Gastroesophageal sphincter (tissue), 4 donors: Measurements from ENCODE around the gene MND1. TPM values are rescaled to one million over a fixed set of nuclear protein-coding genes. Genes with fewer than 3 reads are reported as not detected.
"Not testable (repeated sequence)": the region's sequence is repeated elsewhere in the genome, so short reads cannot be mapped to it uniquely, and the experiment has no call there.

Experiments
- ATAC-seq: fragments of 150-250 bp; one replicate; pipeline ENCODE4 v1.9.1; 2016; ENCODE audit warnings: mild to moderate bottlenecking, moderate library complexity
- H3K27ac ChIP-seq, 4 donors: fragments of 200-600 bp; sonication (generic) in 3 of 4; 1 replicate in 3 of 4; 2 replicates in 1 of 4; pipeline ENCODE4 v1.5.1; 2016 to 2019
- H3K27me3 ChIP-seq: fragments of 200-600 bp; sonication (generic); one replicate; pipeline ENCODE4 v1.5.1; 2019
- H3K36me3 ChIP-seq, 2 donors: fragments of 200-600 bp; sonication (generic); one replicate each; pipeline ENCODE4 v1.5.1; 2019; ENCODE audit warnings: control low read depth in 1 of 2
- H3K4me1 ChIP-seq, 3 donors: fragments of 200-600 bp; sonication (generic); 1 replicate in 2 of 3; 2 replicates in 1 of 3; pipeline ENCODE4 v1.5.1; 2016 to 2019; ENCODE audit warnings: control low read depth in 2 of 3
- H3K4me3 ChIP-seq, 2 donors: fragments of 200-600 bp; sonication (generic); one replicate each; pipeline ENCODE4 v1.5.1; 2019; ENCODE audit warnings: mild to moderate bottlenecking in 1 of 2, moderate library complexity in 1 of 2
- H3K9me3 ChIP-seq, 3 donors: fragments of 200-600 bp; sonication (generic); one replicate each; pipeline ENCODE4 v1.5.1; 2017 to 2019; ENCODE audit warnings: control low read depth in 2 of 3
- CTCF ChIP-seq, 4 experiments: fragments of 200-600 bp in 2 of 4; fragments of 450-650 bp in 2 of 4; sonication (generic) in 1 of 4; IDR thresholded peaks; one replicate each; pipeline ENCODE4 v1.5.1; 2017 to 2019; ENCODE audit warnings: antibody characterized with exemption in 4 of 4, mild to moderate bottlenecking in 2 of 4, moderate library complexity in 2 of 4
- EP300 ChIP-seq: sonication (generic); formaldehyde crosslinking; IDR thresholded peaks from one replicate; pipeline ENCODE4 v1.6.1; 2017; ENCODE audit warnings: antibody characterized with exemption, mild to moderate bottlenecking
- POLR2A ChIP-seq, 2 donors: fragments of 450-650 bp; IDR thresholded peaks; one replicate each; pipeline ENCODE4 v1.6.1; 2017; ENCODE audit warnings: antibody characterized with exemption in 2 of 2, mild to moderate bottlenecking in 2 of 2, moderate library complexity in 1 of 2
- POLR2AphosphoS5 ChIP-seq: sonication (generic); formaldehyde crosslinking; IDR thresholded peaks from one replicate; pipeline ENCODE4 v1.6.1; 2017; ENCODE audit warnings: antibody characterized with exemption
- WGBS, 2 donors: methylation state at CpG; one replicate each; pipeline ENCODE4 v1.1.5; 2018; ENCODE audit warnings: low coverage in 1 of 2; 5-methylcytosine and 5-hydroxymethylcytosine counted together
- small RNA-seq, 4 donors: library from RNA; depleted of rRNA; stranded (forward); fragments of <200 nt; gene quantifications; one replicate each; pipeline ENCODE3, GENCODE V24; 2016
- total RNA-seq, 4 donors: library from RNA; depleted of rRNA; stranded (reverse); fragments of >200 nt; gene quantifications; one replicate each; pipeline ENCODE4 v1.1.0, GENCODE V29; 2016

Gene MND1
- total RNA-seq, 4 donors from 2014 or later = 0.78 to 4.8 (median 1.2) TPM; not detected in 1

- TF ChIP-seq POLR2AphosphoS5 = no peak
- no peak for TF ChIP-seq CTCF (IDR thresholded peaks at IDR 0.05)
- no peak for TF ChIP-seq EP300
- TF ChIP-seq POLR2A (IDR thresholded peaks at IDR 0.05) = no peak
- ATAC-seq = no peak
- Histone ChIP-seq H3K4me3 (no peak overlapping the region), H3K9me3 (no peaks in the 10 kb centered on the region), H3K36me3 (no peaks in the 10 kb centered on the region), H3K27ac (no peak overlapping the region), H3K4me1 (peaks cover 0 to 16% (median 0%) of the 10 kb centered on the region in 3 donors), H3K27me3 (no peaks in the 10 kb centered on the region)
- 65 to 77% methylated on average over 4 to 11 of the region's 27 CpGs for WGBS, 2 donors
Observed at GRCh38 chr4:153451911-153452657, 107.6 kb downstream of the MND1 start.

DNA sequence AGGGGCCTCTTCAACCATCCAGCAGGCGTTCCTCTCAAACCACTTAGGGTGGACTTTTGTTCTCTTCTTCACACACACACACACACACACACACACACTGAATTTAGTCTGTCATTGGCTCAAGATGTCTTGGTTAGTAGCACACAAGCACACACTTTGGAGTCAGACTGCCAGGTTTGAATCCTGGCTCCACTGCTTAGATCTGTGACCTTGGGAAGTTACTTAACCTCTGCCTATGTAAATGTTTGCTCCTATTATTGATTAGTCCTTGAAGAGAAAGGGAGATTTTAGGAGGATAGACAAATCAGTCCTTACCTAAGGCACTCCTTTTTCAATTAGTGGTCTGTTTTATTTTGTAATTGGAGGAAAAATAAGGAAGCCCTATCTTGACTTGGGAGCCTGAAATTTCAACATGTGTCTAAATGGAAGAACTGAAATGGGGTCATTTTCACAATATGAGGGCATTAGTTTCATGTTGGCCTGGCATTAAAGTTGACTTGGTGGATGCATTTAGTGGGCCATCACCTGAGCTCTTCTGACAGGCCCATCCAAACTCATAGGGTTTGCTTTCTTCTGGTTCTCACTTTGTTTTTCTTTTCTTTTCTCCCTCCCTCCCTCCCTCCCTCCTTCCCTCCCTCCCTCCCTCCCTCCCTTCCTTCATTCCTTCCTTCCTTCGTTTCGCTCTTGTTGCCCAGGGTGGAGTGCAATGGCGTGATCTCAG lies 108.3 kb downstream of the MND1 start:
- Histone ChIP-seq H3K9me3 (no peaks in the 10 kb centered on the region), H3K27me3 (no peaks in the 10 kb centered on the region), H3K4me1 (peaks cover 0 to 9% (median 0%) of the 10 kb centered on the region in 3 donors), H3K4me3 (no peak overlapping the region), H3K27ac (no peak overlapping the region), H3K36me3 (no peaks in the 10 kb centered on the region)
- TF ChIP-seq POLR2A (IDR thresholded peaks at IDR 0.05) = no peak
- ATAC-seq = no peak
- 100% methylated on average over 1 of the region's 4 CpGs for WGBS, 2 donors

- WGBS, 2 donors = 90% methylated on average over 4 of the region's 8 CpGs; no CpG with 5 or more reads in 1 of the 2 donors
- H3K27ac ChIP-seq = no peak overlapping the region
- TF ChIP-seq POLR2A (IDR thresholded peaks at IDR 0.05) = no peak
- TF ChIP-seq POLR2AphosphoS5 = no peak
- TF ChIP-seq EP300 = no peak
- no peak for TF ChIP-seq CTCF (IDR thresholded peaks at IDR 0.05)
- ATAC-seq = no peak
- H3K9me3 ChIP-seq = no peaks in the 10 kb centered on the region
- H3K27me3 ChIP-seq = no peaks in the 10 kb centered on the region
- no peak overlapping the region for H3K4me3 ChIP-seq
- H3K36me3 ChIP-seq = no peaks in the 10 kb centered on the region
- H3K4me1 ChIP-seq = peaks cover 0 to 4% (median 0%) of the 10 kb centered on the region in 3 donors
Observed at GRCh38 chr4:153453402-153453801, 108.9 kb downstream of the MND1 start.

DNA sequence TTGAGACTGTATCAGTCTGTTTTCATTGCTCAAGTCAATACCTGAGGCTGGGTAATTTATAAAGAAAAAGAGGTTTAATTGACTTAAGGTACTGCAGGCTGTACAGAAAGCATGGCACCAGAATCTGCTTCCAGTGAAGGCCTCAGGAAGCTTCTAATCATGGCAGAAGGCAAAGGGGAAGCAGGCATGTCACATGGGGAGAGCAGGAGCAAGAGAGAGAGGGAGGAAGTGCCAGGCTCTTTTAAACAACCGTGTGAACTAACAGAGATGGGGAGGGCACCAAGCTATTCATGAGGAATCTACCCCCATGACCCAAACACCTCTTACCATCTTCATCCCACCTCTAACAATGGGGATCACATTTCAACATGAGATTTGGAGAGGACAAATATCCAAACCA lies 114.5 kb downstream of the MND1 start:
- WGBS, 2 donors = 67% methylated on average over 1 of the region's 1 CpG
- H3K36me3 ChIP-seq = no peaks in the 10 kb centered on the region
- no peak overlapping the region for H3K4me3 ChIP-seq
- TF ChIP-seq POLR2A (IDR thresholded peaks at IDR 0.05) = no peak
- no peak for TF ChIP-seq POLR2AphosphoS5
- no peak for ATAC-seq
- no peak overlapping the region for H3K27ac ChIP-seq
- H3K27me3 ChIP-seq = no peaks in the 10 kb centered on the region
- no peaks in the 10 kb centered on the region for H3K9me3 ChIP-seq
- peaks cover 0 to 2% (median 0%) of the 10 kb centered on the region in 3 donors for H3K4me1 ChIP-seq

- H3K4me1 ChIP-seq = peaks cover 4 to 20% (median 9%) of the 10 kb centered on the region in 3 donors
- H3K27ac ChIP-seq, H3K27me3 ChIP-seq, H3K36me3 ChIP-seq, ATAC-seq, H3K4me3 ChIP-seq, H3K9me3 ChIP-seq: not testable (repeated sequence)
- 97 to 100% methylated on average over 2 to 3 of the region's 4 CpGs for WGBS, 2 donors
Observed at GRCh38 chr4:153461549-153461948, 117.1 kb downstream of the MND1 start.

GRCh38 chr4:153464068-153464467 lies 119.6 kb downstream of the MND1 start:
- WGBS, 2 donors = 17 to 30% methylated on average over 1 of the region's 1 CpG
- ATAC-seq = no peak
- no peaks in the 10 kb centered on the region for H3K36me3 ChIP-seq
- H3K9me3 ChIP-seq = no peaks in the 10 kb centered on the region
- no peaks in the 10 kb centered on the region for H3K27me3 ChIP-seq
- no peak for TF ChIP-seq POLR2AphosphoS5
- no peak for TF ChIP-seq EP300
- no peak for TF ChIP-seq POLR2A (IDR thresholded peaks at IDR 0.05)
- TF ChIP-seq CTCF (IDR thresholded peaks at IDR 0.05) = no peak
- H3K4me3 ChIP-seq = no peak overlapping the region
- H3K27ac ChIP-seq = peak overlapping the region in 3 of 4 donors; percentile 61 to 92 (median 86)
- peaks cover 4 to 38% (median 14%) of the 10 kb centered on the region in 3 donors for H3K4me1 ChIP-seq

Small RNA genes lying within 50 kb of the gene (small RNA-seq; reads per million reads assigned to genes)
- gene RN7SL419P = 0 reads per million in 4 donors

Other genes with a start within 250 kb of the MND1 start
- 10 to 100 TPM; 31.2 to 59.2 (median 44.4) TPM for gene TRIM2, start 140.2 kb upstream of the MND1 start, total RNA-seq
- gene TMEM131L, start 121.7 kb downstream of the MND1 start, total RNA-seq = 10 to 100 TPM; 14.2 to 24.0 (median 18.4) TPM